SJSA1 (cell line): ENCODE results near the gene GXYLT2. TPM values are rescaled to one million over a fixed set of nuclear protein-coding genes. Genes with fewer than 3 reads are reported as not detected.

Experiments used
- DNase-seq, 2 experiments: peaks; one replicate each; pipeline ENCODE4 v3.0.0-alpha.2; 2015 to 2020; ENCODE audit warnings: low spot score in 2 of 2, low read depth in 1 of 2
- H3K27ac ChIP-seq: fragments of 250-450 bp; sonication (Bioruptor Pico); 2 replicates; pipeline ENCODE4 v1.5.1; 2020; ENCODE audit warnings: mild to moderate bottlenecking, moderate library complexity
- H3K27me3 ChIP-seq: fragments of 250-450 bp; sonication (Bioruptor Pico); replicated peaks from 2 replicates; pipeline ENCODE4 v1.5.1; 2020; ENCODE audit warnings: mild to moderate bottlenecking, moderate library complexity
- H3K36me3 ChIP-seq: fragments of 250-450 bp; sonication (Bioruptor Pico); 2 replicates; pipeline ENCODE4 v1.5.1; 2020; ENCODE audit warnings: mild to moderate bottlenecking
- H3K4me1 ChIP-seq: fragments of 250-450 bp; sonication (Bioruptor Pico); replicated peaks from 2 replicates; pipeline ENCODE4 v1.6.1; 2021; ENCODE audit warnings: mild to moderate bottlenecking
- H3K4me3 ChIP-seq: fragments of 250-450 bp; sonication (Bioruptor Pico); 2 replicates; pipeline ENCODE4 v1.5.1; 2020; ENCODE audit warnings: mild to moderate bottlenecking
- H3K9me3 ChIP-seq: fragments of 250-450 bp; sonication (Bioruptor Pico); replicated peaks from 2 replicates; pipeline ENCODE4 v1.5.1; 2020; ENCODE audit warnings: mild to moderate bottlenecking
- total RNA-seq: library from RNA; depleted of rRNA; stranded (reverse); fragments of >200 nt; shearing (Covaris generic); gene quantifications from 2 replicates; pipeline ENCODE4 v1.2.3, GENCODE V29; 2014

Gene GXYLT2
- total RNA-seq, 1 experiment from 2014 or later = 13.3 TPM

DNA sequence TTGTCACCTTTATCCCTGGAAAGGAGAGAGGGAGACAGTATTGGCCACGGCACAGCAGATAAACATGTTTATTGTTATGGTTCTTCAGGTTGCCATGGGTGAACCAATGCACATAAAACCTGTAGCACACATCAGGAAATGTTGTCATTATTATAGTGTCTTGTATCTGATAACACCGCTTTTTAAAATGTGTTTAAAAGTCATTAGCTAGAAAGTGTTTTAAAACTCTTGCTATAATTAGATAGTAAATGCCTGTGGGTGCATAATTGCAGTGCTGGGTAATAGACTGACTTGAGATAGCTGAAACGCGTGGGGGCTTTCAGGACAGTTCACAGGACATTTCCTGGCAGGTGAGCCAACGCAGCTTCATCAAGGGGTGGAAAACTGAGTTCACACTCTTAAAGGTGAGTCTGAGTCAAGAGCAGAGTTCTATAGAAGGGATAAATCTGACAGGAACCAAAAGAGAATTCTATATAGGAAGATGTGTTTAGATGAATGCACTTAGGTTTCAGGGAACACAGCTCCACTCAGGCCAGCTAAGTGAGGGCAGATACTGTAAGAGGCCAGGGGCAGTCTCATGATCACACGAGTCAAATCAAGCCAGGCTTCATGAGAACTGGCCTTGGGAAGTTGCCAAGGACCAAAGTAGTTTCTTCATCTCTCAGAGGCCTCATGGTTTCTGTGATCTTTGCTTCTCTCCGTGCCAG lies 73.1 kb downstream of the GXYLT2 start:
- Histone ChIP-seq H3K9me3 (no peaks in the 10 kb centered on the region), H3K4me1 (no peaks in the 10 kb centered on the region), H3K4me3 (no peak overlapping the region), H3K36me3 (no peaks in the 10 kb centered on the region), H3K27me3 (no peaks in the 10 kb centered on the region), H3K27ac (no peak overlapping the region)
- DNase-seq = no peak

DNA sequence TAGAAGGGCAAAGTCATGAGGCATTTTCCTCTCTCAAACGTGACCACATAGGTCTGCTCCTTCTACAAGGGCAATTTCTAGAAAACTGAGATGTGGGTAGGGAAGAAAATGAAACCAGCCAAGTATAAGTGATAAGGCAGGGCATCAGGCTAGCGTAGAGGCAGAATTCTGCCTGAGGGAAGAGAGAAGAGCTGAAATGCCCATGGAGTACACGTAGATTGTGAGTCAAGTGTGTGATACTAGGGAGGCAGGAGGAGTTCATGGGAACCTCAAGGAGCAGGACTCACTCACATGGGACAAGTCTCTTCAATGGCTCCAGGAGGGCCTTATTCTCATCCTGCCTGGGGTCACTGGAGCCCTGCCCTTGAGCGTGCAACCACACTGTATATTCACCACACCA lies 73.9 kb downstream of the GXYLT2 start:
- no peak for DNase-seq
- no peaks in the 10 kb centered on the region for H3K9me3 ChIP-seq
- no peak overlapping the region for H3K27ac ChIP-seq
- no peaks in the 10 kb centered on the region for H3K36me3 ChIP-seq
- no peak overlapping the region for H3K4me3 ChIP-seq
- H3K27me3 ChIP-seq = no peaks in the 10 kb centered on the region
- H3K4me1 ChIP-seq = no peaks in the 10 kb centered on the region

DNA sequence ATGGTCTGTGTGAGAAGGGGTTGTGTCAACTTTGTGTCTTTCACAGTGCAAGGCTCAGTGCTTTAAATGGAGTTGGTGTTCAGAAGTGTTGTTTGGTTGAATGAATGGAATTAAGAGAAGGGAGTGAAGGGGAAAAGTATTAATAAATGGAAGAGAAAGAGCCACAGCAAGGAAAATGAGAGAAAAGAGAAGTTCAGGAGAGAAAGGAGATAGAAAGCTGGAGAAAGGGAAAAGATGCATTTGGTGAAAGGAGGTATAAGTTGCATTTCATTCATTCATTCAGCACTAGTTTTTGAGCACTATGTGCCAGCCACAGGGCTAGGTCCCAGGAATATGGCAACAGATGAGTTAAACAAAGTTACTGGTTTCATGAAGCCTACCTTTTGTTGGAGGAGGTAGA lies 74.5 kb downstream of the GXYLT2 start:
- DNase-seq = no peak
- Histone ChIP-seq H3K27ac (no peak overlapping the region), H3K27me3 (no peaks in the 10 kb centered on the region)

DNA sequence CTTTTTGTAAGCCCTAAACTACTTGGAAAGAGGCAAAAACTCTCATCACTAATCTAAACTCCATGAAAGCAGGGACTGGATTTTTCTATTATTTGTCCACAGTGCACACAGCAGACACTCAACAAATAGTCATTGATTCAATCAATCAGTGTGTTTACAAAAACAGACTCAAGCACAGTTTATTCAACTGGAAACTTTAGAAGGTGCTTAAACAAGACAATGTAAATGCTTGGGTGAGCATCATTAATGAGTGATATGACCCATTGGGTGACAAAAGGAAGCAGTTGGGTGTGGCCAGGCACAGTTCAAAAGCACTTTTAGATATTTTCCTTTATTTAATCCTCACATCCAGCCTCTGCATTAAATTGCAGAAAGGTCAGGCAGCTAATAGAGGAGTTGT lies 76.8 kb downstream of the GXYLT2 start:
- no peaks in the 10 kb centered on the region for H3K4me1 ChIP-seq
- no peak for DNase-seq
- no peaks in the 10 kb centered on the region for H3K36me3 ChIP-seq
- H3K9me3 ChIP-seq = no peaks in the 10 kb centered on the region
- no peak overlapping the region for H3K4me3 ChIP-seq
- no peaks in the 10 kb centered on the region for H3K27me3 ChIP-seq
- no peak overlapping the region for H3K27ac ChIP-seq

More for the DNA sequence above, 74.5 kb downstream of the GXYLT2 start:
- Histone ChIP-seq H3K9me3 (no peaks in the 10 kb centered on the region), H3K36me3 (no peaks in the 10 kb centered on the region), H3K4me3 (no peak overlapping the region), H3K4me1 (no peaks in the 10 kb centered on the region)

DNA sequence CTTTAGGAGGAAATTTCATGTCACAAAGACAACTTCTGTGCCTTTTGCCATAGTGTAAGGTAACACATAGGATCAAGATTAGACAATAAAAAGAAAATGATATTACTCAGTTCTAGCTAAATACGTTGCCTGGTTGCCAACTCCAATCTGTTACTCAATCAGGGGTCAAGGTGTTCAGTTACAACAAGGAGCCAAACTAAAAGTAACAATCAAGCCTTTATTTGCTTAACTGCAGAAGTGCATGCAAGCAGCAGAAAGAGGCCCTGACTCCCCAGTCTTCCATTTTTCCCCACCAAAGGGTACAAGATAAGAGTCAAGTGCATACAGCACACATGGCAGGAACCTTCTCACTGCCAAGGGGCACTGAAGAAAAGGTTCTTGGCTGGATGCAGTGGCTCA lies 80.4 kb downstream of the GXYLT2 start:
- Histone ChIP-seq H3K9me3 (no peaks in the 10 kb centered on the region), H3K27ac (no peak overlapping the region), H3K36me3 (no peaks in the 10 kb centered on the region), H3K4me1 (no peaks in the 10 kb centered on the region), H3K27me3 (no peaks in the 10 kb centered on the region), H3K4me3 (no peak overlapping the region)
- DNase-seq = no peak

DNA sequence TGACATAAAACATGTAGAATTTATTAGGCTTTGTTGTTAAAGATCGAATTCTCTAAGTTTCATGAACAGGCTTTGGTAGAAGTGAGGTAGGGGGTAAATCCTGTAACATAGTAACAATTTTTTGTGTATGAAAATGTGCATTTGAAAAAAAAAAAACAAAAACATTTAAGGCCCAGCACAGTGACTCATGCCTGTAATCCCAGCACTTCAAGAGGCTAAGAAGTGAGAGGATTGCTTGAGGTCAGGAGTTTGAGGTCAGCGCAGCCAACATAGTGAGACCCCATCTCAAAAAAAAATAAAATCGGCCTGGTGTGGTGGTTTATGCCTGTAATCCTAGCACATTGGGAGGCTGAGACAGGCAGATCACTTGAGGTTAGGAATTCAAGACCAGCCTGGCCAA lies 81.9 kb downstream of the GXYLT2 start:
- DNase-seq = no peak
- Histone ChIP-seq H3K9me3 (no peaks in the 10 kb centered on the region), H3K4me3 (no peak overlapping the region), H3K27me3 (no peaks in the 10 kb centered on the region), H3K36me3 (no peaks in the 10 kb centered on the region), H3K4me1 (no peaks in the 10 kb centered on the region), H3K27ac (no peak overlapping the region)

DNA sequence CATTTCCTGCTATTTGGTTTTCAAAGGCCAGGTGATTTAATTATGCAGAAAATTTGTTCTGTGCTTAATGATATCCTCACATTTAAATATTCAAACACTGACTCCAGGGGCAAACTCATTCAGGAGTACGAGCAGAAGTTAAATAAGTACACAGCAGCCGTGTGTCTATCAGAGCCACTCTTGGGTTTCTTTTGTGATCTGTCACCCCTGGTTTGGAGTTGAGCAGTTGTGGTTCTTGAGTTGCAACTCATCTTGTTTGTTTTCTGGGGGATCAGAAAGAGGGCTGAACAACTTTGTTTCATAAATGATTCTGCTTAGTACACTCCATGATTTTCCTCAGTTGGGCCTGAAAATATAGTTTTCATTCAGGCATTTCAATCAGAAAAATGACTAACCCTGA lies 83.1 kb downstream of the GXYLT2 start:
- no peaks in the 10 kb centered on the region for H3K27me3 ChIP-seq
- DNase-seq = no peak
- no peak overlapping the region for H3K4me3 ChIP-seq

DNA sequence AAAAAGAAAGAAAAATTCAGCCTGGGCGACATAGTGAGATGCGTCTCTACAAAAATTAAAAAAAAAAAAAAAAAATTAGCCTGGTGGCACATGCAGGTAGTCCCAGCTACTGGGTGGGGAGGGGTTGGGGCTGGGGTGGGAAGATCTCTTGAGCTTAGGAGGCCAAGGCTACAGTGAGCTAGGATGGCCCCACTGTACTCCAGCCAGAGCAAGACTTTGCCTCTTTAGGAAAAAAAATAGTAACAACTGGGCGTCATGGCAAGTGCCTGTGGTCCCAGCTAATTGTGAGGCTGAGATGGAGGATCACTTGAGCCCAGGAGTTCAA lies 84.8 kb downstream of the GXYLT2 start:
- H3K4me1 ChIP-seq = peaks cover 7% of the 10 kb centered on the region; the same call in 1 of the 2 replicates
- H3K9me3 ChIP-seq = no peaks in the 10 kb centered on the region
- no peak for DNase-seq
- H3K4me3 ChIP-seq = no peak overlapping the region
- no peaks in the 10 kb centered on the region for H3K36me3 ChIP-seq
- H3K27ac ChIP-seq = no peak overlapping the region
- no peaks in the 10 kb centered on the region for H3K27me3 ChIP-seq

More for the DNA sequence above, 83.1 kb downstream of the GXYLT2 start:
- no peaks in the 10 kb centered on the region for H3K36me3 ChIP-seq
- H3K4me1 ChIP-seq = 0 out of 2 replicates have a peak, but pooled peaks cover 1% of the 10 kb centered on the region
- H3K27ac ChIP-seq = no peak overlapping the region
- H3K9me3 ChIP-seq = no peaks in the 10 kb centered on the region

DNA sequence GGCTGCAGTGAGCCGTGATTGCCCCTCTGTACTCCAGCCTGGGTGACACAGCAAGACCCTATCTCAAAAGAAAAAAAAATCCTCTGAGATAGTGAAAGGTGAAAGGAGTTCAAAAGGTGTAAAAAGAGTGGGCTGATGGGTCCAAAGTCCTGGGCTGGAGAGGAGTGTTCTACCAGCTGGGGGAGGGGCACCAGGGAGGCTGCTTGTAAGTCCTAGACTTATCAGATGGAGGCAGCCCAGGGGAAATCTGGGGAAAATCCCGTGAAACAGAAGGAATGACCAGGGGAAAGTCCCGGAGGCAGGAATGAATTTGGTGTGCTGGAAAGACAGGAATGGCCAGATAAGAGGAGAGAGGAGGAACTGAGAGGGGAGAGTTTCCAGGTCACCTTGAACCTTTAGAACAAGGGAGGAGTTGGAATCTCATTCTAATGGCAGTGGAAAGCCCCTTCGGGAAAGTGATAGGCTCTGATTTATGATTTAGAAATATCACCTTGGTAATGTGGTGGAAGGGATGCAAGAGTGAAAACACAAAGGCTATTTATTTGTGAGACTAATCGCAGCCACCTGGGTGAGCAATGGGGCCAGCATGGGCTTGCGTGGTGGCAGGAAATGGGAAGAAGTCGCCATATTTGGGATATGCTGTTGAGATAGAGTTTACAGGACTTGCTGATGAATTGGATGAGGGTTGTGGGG lies 85.3 kb downstream of the GXYLT2 start:
- no peaks in the 10 kb centered on the region for H3K27me3 ChIP-seq
- no peak overlapping the region for H3K27ac ChIP-seq
- no peaks in the 10 kb centered on the region for H3K9me3 ChIP-seq
- no peak for DNase-seq
- peaks cover 7% of the 10 kb centered on the region; the same call in 1 of the 2 replicates for H3K4me1 ChIP-seq
- H3K4me3 ChIP-seq = no peak overlapping the region
- H3K36me3 ChIP-seq = no peaks in the 10 kb centered on the region

DNA sequence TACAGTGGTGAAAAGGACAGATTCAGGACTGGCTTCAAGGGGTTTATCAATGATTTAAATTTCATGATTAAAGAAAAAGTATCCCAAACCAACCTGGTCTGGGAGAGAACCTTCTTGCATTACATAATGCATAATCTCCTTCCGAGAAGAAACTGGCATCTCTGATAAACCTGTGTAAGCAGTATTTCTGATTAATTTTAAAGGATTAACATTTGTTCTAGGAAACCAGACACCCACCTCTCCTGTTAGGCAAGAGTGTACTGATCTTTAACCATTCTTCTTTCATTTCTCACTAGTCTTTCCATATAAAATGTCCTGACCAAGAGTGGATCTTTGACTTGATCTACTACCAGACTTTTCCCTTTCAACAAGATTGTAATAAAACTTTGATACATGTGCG lies 85.9 kb downstream of the GXYLT2 start:
- DNase-seq = no peak
- Histone ChIP-seq H3K4me3 (no peak overlapping the region), H3K4me1 (peaks cover 7% of the 10 kb centered on the region; the same call in 1 of the 2 replicates), H3K36me3 (no peaks in the 10 kb centered on the region), H3K27me3 (no peaks in the 10 kb centered on the region), H3K27ac (no peak overlapping the region), H3K9me3 (no peaks in the 10 kb centered on the region)

DNA sequence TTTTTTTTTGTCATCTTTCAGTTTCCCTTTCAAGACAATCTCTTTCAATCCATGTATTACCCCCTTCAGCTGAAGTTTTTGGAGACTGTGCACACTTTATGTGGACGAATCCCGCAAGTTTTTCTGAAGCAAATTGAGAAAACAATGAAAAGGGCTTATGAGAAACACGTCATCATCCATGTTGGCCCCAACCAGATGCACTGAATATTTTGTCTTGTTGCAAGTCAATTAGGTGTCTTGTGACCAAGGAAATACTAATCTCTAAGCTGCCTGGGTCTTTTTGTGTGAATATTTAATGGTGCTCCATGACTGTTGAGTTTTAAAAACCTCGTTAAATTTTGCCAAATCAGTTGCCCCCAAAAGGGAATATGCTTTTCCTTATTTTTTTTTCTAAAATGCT lies 87.1 kb downstream of the GXYLT2 start:
- H3K4me1 ChIP-seq = peaks cover 7% of the 10 kb centered on the region; the same call in 1 of the 2 replicates
- no peak for DNase-seq
- no peak overlapping the region for H3K4me3 ChIP-seq
- H3K36me3 ChIP-seq = no peaks in the 10 kb centered on the region
- H3K9me3 ChIP-seq = no peaks in the 10 kb centered on the region
- H3K27me3 ChIP-seq = no peaks in the 10 kb centered on the region
- H3K27ac ChIP-seq = no peak overlapping the region

DNA sequence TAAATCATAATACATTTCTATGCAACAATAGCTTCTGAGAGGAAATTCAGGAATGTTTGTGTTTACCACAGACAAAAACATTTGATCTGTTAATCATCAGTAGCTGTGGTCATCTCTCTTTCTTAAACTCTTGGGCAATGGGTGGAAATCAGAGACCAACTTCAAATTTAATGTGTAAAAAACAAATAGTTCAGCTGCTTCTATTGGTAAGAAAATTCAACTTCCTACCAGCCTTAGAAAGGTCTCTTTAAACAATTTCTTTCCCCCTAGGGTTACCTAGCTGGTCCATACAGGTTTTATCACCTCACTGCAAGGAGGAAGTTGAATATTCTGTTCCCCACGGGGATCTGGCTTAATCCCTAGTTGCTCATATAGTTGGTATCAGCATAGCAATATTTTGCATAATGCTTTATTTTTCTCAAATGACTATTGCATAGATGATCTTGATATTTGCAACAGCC lies 88.5 kb downstream of the GXYLT2 start:
- peak overlapping the region; percentile 28; the same call in 1 of the 2 replicates for H3K27ac ChIP-seq
- H3K4me1 ChIP-seq = peaks cover 7% of the 10 kb centered on the region; the same call in 1 of the 2 replicates
- no peaks in the 10 kb centered on the region for H3K27me3 ChIP-seq
- no peaks in the 10 kb centered on the region for H3K9me3 ChIP-seq
- no peaks in the 10 kb centered on the region for H3K36me3 ChIP-seq
- no peak overlapping the region for H3K4me3 ChIP-seq
- DNase-seq = peak in 1 of 2 experiments; percentile 46

DNA sequence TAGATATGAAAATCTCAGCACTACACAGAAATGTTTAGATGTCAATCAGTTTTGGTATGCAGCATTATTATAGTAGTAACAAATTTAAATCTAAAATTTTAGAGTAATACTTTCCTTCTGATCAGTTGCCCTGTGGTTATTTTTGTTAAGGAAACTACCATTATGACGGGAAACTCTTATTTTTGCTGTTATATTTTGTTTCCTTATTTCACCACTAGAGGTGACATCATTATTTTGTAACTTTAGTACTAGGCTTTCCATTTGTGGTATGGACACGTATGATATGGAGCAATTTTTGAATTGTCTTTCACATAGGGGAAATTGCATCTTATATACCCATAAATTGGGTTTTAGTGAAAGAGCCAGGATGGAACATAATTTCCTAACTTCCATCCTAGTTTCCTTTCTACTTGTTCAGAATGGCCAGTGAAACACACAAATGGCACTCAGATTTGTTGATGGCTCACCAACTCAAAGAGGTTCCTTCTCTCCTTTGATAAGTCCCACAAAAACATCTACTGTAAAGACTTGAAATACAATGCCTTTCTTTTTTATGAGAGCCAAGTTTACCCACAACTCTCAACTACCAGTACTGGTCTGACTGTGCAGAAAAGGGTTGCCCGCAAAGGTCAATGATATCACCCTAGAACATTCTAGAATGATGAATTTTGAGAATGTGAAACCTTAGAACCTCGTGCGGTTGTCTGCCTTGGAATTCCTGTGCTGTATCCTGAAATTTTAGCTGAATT lies 89.4 kb downstream of the GXYLT2 start:
- Histone ChIP-seq H3K36me3 (no peaks in the 10 kb centered on the region), H3K4me1 (peaks cover 7% of the 10 kb centered on the region; the same call in 1 of the 2 replicates), H3K4me3 (no peak overlapping the region), H3K27ac (no peak overlapping the region), H3K27me3 (no peaks in the 10 kb centered on the region), H3K9me3 (no peaks in the 10 kb centered on the region)
- DNase-seq = no peak
